Activated T-cell treated with anti-CD3 and anti-CD28 coated beads, Interleukin-2, amount 50 U/mL, for 4 hours (primary cell): ENCODE measurements around the gene DPP3. TPM values are rescaled to one million over a fixed set of nuclear protein-coding genes. Genes with fewer than 3 reads are reported as not detected.
"Not testable (repeated sequence)": the region's sequence is repeated elsewhere in the genome, so short reads cannot be mapped to it uniquely, and the experiment has no call there.

ENCODE experiments used
- ATAC-seq, 2 donors: fragments of 200-7000 bp; cut with Tn5 transposase; one replicate each; pipeline ENCODE4 v1.10.0; 2021
- DNase-seq: peaks from one replicate; pipeline ENCODE4 v3.0.0-alpha.2; 2020
- H3K27me3 Mint-ChIP-seq: one replicate; pipeline ENCODE4 v1.8.0; 2021; ENCODE audit warnings: low read depth, mixed read lengths
- H3K36me3 Mint-ChIP-seq: one replicate; pipeline ENCODE4 v1.8.0; 2022; ENCODE audit warnings: mixed read lengths; ENCODE audit not compliant: insufficient read depth
- H3K4me1 Mint-ChIP-seq: one replicate; pipeline ENCODE4 v1.8.0; 2021; ENCODE audit warnings: low read depth, mixed read lengths
- H3K4me3 Mint-ChIP-seq: one replicate; pipeline ENCODE4 v1.8.0; 2021; ENCODE audit warnings: mild to moderate bottlenecking, moderate library complexity, mixed read lengths
- H3K9me3 Mint-ChIP-seq: one replicate; pipeline ENCODE4 v1.8.0; 2021; ENCODE audit warnings: mixed read lengths
- total RNA-seq, 3 donors: library from RNA; stranded (reverse); gene quantifications; one replicate each; pipeline ENCODE4 v1.2.1, GENCODE V29; 2021

The DPP3 gene
- total RNA-seq, 3 donors from 2014 or later, result 123 to 142 (median 132) TPM

DNA sequence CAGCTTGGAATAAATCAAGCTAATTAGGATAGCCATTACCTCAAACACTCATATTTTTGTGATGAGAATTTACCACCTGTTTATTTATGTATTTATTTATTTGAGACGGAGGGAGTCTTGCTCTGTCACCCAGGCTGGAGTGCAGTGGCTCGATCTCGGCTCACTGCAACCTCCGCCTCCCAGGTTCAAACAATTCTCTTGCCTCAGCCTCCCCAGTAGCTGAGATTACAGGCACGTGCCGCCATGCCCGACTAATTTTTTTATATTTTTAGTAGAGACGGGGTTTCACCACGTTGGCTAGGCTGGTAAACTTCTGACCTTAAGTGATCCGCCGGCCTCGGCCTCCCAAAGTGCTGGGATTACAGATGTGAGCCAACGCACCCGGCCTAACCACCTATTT lies 64.7 kb downstream of the DPP3 start:
- not testable (repeated sequence) for DNase-seq, ATAC-seq, H3K27me3 Mint-ChIP-seq, H3K9me3 Mint-ChIP-seq
- H3K4me1 Mint-ChIP-seq, result peaks cover 38% of the 10 kb centered on the region
- peaks cover 14% of the 10 kb centered on the region for H3K36me3 Mint-ChIP-seq
- H3K4me3 Mint-ChIP-seq, result peak overlapping the region; percentile 89

DNA sequence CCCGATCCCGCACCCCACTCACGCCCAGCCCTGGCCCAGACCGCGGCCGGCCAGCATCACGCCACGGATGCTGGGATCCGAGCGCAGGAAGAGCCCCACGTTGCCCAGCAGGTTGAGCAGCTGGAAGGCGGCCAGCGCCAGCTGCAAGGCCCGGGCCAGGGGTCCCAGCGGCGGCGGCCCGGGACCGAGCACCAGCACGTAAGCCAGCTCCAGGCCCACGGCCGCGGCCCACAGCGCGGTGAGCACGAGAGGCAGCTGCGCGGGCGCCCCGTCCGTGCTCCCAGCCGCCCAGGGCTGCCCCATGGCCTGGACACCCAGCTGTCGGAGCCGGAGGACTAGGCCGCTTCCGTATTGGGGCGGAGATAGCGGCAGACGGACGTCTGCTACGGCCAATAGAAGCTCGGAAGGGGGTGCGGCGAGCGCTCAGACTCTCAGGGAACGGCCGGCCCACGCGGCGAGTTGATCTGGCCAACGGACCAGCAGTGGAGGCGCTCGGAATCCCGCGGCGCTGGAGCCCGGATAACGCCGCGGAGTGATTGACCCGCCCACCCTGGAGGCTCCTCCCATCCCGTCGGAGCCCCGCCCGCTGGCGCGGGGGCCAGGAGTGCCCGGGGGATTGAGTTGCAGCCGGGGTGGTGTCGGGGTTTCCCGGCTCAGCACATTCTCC lies 65.6 kb downstream of the DPP3 start, which contains the start of gene ZDHHC24:
ZDHHC24 (minus strand) TSS at position 348 of the 667 bp plus-strand sequence; CDS start at position 303, 45 bp downstream.
- no peaks in the 10 kb centered on the region for H3K27me3 Mint-ChIP-seq
- DNase-seq (peak; percentile 76), ATAC-seq (peak; percentile 87 to 89)
- H3K4me1 Mint-ChIP-seq, result peaks cover 38% of the 10 kb centered on the region
- H3K36me3 Mint-ChIP-seq, result peaks cover 14% of the 10 kb centered on the region
- peak within 1 kb of the TSS; percentile 89 for H3K4me3 Mint-ChIP-seq
- no peaks in the 10 kb centered on the region for H3K9me3 Mint-ChIP-seq

DNA sequence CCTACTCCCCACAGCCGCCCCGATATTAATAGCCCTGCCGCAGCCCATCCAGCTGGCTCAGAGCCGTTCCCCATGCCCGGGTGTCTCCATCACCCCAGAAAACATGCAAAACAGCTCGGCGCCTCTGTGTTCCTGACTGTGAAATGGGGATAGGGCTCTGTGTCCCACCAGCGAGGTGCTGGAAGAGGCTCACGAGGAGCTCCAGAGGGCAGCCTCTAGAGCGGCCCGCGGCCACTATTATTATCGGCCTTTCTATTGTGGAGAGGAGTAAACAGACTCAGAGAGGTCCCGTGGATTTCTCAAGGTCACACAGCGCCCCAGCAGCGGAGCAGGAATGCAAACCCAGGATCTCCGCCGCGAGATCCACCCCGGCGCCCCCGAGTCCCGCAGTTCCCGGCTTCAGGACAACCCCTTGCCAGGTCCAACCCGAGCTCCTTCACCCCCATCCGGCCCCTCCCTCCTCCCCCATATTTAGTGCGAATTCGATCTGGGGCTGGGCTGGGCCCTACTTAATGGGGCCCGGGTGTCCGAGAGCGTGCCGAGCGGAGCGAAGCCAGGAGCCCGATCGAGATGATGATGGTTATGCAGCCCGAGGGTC lies 66.2 kb downstream of the DPP3 start, which contains the start of gene ACTN3:
ACTN3 (plus strand) TSS at position 536 of the 598 bp plus-strand sequence; CDS start at position 571, 35 bp downstream.
- no peaks in the 10 kb centered on the region for H3K9me3 Mint-ChIP-seq

DNA sequence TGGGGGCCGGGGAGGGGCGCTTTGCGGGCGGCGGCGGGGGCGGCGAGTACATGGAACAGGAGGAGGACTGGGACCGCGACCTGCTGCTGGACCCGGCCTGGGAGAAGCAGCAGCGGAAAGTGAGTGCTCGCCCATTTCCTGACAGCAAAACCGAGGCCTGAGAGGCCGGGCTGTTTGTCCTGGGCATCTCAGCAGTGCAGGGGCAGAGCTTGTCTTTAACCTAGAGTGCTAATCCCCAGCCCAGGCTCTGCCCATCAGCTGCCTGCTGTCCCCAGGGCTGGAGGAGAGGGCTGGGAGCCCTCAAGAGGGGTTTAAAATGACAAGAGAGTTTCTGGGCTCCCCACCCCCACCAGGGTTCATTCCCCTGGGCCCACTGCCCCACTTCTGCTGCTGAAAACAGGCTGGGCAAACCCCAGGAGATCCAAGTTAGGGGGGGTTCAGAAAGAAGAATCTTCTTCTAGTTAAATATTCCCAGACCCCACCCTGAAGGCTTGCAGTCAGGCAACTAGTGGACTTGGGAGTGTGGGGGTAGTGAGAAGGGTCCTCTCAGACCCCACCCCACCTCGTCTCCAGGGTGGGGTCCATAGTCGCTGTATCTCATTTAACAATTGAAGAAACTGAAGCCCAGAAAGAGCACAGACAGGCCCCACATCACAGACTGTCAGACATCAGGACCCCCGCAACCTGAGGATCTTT lies 66.9 kb downstream of the DPP3 start:
- H3K36me3 Mint-ChIP-seq, result peaks cover 7% of the 10 kb centered on the region
- ATAC-seq (no peak), DNase-seq (no peak)
- peaks cover 32% of the 10 kb centered on the region for H3K4me1 Mint-ChIP-seq
- H3K4me3 Mint-ChIP-seq, result peak overlapping the region; percentile 89
- H3K27me3 Mint-ChIP-seq, result no peaks in the 10 kb centered on the region
- no peaks in the 10 kb centered on the region for H3K9me3 Mint-ChIP-seq

More for the DNA sequence above, 66.2 kb downstream of the DPP3 start, which contains the start of gene ACTN3:
- DNase-seq, result no peak
- peak; percentile 2 to 4 for ATAC-seq
- Mint-ChIP-seq H3K4me1 (peaks cover 37% of the 10 kb centered on the region), H3K4me3 (peak within 1 kb of the TSS; percentile 89), H3K27me3 (no peaks in the 10 kb centered on the region), H3K36me3 (peaks cover 11% of the 10 kb centered on the region)

DNA sequence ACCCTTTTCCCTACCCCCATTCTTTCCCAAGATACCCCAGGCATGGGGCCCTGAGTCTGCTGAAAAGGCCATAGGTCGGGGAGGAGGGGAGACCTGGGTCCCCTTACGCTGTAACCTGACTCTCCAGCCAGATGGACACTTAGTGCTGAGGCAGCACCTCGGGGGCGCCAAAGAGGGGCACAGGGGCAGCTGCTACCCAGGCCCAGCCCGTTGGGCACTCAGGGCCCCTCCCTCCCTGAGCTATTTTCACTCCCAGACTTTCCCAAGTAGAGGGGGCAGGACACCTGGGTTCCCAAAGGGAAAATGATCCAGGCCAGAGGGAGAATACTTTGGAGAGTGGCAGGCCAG lies 67.4 kb downstream of the DPP3 start:
- no peak overlapping the region for H3K4me3 Mint-ChIP-seq

DNA sequence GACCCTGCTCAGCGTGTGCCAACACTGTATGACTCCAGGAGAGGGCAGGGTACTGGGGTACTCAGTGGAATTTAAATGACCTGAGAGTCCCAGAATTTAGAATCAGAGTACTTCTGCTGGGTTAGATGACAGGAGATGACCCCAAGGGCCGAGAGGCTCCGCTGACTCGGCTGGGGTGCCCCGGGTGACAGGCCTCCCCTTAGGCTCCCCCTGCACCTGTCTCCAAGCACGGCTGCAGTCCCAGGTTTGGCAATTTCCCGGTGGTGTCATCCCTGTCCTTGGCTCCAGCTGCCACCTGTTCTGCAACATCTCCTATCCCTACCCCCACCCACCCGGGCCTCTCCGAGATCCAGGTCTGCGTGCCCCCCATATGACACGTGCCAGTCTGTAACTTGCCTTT lies 67.8 kb downstream of the DPP3 start:
- Mint-ChIP-seq H3K4me3 (no peak overlapping the region), H3K4me1 (peaks cover 24% of the 10 kb centered on the region), H3K9me3 (no peaks in the 10 kb centered on the region), H3K36me3 (peaks cover 3% of the 10 kb centered on the region), H3K27me3 (no peaks in the 10 kb centered on the region)
- no peak for DNase-seq
- no peak for ATAC-seq

More for the DNA sequence above, 67.4 kb downstream of the DPP3 start:
- H3K4me1 Mint-ChIP-seq, result peaks cover 28% of the 10 kb centered on the region
- no peak for ATAC-seq
- H3K27me3 Mint-ChIP-seq, result no peaks in the 10 kb centered on the region
- peaks cover 4% of the 10 kb centered on the region for H3K36me3 Mint-ChIP-seq
- no peaks in the 10 kb centered on the region for H3K9me3 Mint-ChIP-seq
- DNase-seq, result no peak

DNA sequence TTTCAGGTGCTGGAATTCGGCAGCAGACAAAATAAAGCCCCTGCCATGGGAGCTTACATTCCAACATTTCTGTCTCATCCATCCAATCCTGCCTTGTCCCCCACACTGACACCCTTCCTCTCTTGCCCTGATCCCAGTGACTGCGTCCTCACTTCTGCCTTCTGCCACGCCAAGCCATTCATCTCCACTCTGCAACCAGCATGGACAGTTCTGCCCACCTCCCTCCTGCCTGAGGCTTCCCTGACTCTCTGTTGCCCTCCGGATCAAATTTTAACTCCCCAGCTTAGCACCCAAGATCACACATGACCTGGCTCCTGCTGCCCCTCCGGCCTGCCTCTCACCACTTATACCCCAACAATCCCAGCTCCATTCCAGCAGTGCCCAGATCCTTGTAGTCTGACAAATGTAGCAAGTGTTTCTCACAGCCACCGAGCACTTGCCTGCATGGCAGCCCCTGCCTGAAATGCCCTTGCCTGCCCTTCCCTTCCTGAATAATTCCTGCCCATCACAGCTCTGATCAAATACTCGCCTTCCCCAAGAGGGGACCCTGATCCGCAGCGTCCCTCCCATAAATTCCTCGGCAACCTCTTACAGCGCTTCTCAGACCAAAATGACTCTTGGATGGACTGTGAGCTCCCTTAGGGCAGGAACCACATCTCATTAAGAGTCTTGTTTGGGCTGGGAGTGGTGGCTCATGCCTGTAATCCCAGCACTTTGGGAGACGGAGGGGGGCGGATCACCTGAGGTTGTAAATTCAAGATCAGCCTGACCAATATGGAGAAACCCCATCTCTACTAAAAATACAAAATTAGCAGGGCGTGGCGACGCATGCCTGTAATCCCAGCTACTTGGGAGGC lies 68.8 kb downstream of the DPP3 start:
- Mint-ChIP-seq H3K36me3 (no peaks in the 10 kb centered on the region), H3K27me3 (no peaks in the 10 kb centered on the region), H3K4me3 (no peak overlapping the region), H3K9me3 (no peaks in the 10 kb centered on the region), H3K4me1 (peaks cover 14% of the 10 kb centered on the region)
- no peak for DNase-seq
- ATAC-seq, result no peak

DNA sequence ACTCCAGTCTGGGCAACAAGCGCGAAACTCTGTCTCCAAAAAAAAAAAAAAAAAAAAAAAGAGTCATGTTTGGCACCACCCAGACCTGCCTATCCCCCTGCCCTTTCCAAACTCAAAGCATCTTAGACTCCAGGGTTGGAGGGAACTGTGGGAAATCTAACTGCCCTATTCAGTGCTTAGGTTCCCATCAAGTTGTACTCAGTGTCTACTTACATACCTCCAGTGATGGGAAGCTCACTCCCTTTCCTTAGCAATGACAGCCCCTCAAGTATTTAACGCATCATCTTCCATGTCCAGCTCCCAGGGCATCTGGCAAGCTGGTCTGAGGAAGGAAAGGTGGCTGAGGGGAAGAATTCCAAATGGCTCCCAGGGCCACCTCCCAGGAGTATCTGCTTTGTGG lies 69.5 kb downstream of the DPP3 start:
- DNase-seq, result no peak
- Mint-ChIP-seq H3K27me3 (no peaks in the 10 kb centered on the region), H3K4me3 (no peak overlapping the region), H3K4me1 (peaks cover 9% of the 10 kb centered on the region), H3K36me3 (no peaks in the 10 kb centered on the region), H3K9me3 (no peaks in the 10 kb centered on the region)
- no peak for ATAC-seq

DNA sequence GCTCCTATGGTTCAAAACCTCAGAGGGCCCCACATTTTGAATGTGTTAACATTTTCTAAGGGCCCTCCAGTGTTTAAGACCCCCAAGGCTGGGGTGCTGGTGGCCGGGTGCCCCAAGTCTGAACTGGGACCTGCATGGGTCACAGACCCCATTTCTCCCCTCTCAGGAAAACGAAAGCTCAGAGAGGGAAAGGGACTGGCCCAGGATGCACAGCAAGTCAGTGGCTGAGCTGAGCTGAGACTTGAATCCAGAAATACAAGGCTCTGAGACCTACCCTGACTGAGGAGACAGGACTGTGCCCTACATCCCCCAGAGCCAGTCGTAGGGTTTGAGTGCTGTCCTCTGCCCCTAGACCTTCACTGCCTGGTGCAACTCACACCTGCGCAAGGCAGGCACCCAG lies 70.7 kb downstream of the DPP3 start:
- H3K9me3 Mint-ChIP-seq, result no peaks in the 10 kb centered on the region
- ATAC-seq (no peak), DNase-seq (no peak)
- no peaks in the 10 kb centered on the region for H3K36me3 Mint-ChIP-seq
- peaks cover 5% of the 10 kb centered on the region for H3K4me1 Mint-ChIP-seq
- no peak overlapping the region for H3K4me3 Mint-ChIP-seq
- H3K27me3 Mint-ChIP-seq, result no peaks in the 10 kb centered on the region

DNA sequence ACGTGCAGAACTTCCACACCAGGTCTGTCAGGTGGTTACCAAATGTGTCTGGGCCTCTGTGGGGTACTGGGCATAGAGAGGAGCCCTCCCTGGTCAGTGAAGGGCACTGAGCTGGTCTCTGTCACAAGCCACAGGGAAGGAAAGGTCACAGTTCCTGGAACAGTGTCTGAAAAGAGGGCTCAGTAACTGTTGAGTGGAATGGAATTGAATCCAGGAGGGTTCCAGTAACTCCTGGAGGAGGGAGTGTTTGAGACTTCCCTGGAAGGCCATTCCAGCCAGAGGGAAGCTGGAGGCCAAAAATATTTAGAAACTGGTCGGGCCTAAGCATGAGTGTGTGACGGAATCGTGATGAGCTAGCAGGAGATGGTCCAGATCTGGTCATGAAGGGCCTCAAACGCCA lies 74.4 kb downstream of the DPP3 start:
- no peaks in the 10 kb centered on the region for H3K36me3 Mint-ChIP-seq
- no peaks in the 10 kb centered on the region for H3K9me3 Mint-ChIP-seq
- no peak overlapping the region for H3K4me3 Mint-ChIP-seq
- peaks cover 10% of the 10 kb centered on the region for H3K27me3 Mint-ChIP-seq
- ATAC-seq (no peak), DNase-seq (no peak)
- peaks cover 4% of the 10 kb centered on the region for H3K4me1 Mint-ChIP-seq

DNA sequence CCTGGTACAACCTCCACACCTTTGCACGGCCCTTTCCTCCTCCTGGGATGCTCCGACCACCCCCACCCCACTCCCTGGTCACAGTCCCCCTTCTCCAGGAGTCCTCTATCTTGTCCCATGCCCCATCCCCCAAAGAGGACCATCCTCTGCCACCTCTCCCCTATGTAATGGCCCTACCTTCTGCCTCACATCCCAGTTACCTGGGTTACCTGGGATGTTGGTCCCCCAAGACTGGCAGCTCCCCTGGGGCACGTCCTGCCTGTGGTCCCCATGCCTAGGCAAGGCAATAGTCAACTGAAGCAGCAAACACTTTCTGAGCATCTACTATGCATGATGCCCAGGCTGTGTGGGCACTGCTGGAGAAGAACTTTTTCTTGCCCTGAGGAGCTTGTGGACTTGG lies 75.2 kb downstream of the DPP3 start:
- no peaks in the 10 kb centered on the region for H3K36me3 Mint-ChIP-seq
- H3K9me3 Mint-ChIP-seq, result no peaks in the 10 kb centered on the region
- ATAC-seq (no peak), DNase-seq (no peak)
- H3K4me1 Mint-ChIP-seq, result peaks cover 4% of the 10 kb centered on the region
- peaks cover 10% of the 10 kb centered on the region for H3K27me3 Mint-ChIP-seq
- no peak overlapping the region for H3K4me3 Mint-ChIP-seq

DNA sequence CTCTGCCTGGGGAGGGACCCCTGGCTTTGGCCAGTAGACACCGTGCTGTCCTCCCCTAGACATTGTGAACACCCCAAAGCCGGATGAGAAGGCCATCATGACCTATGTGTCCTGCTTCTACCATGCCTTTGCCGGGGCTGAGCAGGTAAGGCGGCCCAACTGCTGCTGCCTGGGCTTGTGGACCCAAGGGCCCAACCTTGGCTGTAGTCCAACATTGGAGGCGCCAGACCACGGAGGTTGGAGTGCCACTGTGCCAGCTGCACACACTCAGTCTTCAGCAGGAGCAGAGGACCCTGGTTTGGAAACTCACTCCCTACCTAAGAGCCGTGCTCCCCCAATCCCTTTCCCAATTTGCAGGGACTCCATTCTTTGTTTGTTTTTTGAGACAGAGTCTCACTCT lies 75.9 kb downstream of the DPP3 start:
- DNase-seq (no peak), ATAC-seq (no peak)
- no peaks in the 10 kb centered on the region for H3K9me3 Mint-ChIP-seq
- no peaks in the 10 kb centered on the region for H3K36me3 Mint-ChIP-seq
- H3K27me3 Mint-ChIP-seq, result peaks cover 10% of the 10 kb centered on the region
- peaks cover 4% of the 10 kb centered on the region for H3K4me1 Mint-ChIP-seq
- H3K4me3 Mint-ChIP-seq, result no peak overlapping the region

DNA sequence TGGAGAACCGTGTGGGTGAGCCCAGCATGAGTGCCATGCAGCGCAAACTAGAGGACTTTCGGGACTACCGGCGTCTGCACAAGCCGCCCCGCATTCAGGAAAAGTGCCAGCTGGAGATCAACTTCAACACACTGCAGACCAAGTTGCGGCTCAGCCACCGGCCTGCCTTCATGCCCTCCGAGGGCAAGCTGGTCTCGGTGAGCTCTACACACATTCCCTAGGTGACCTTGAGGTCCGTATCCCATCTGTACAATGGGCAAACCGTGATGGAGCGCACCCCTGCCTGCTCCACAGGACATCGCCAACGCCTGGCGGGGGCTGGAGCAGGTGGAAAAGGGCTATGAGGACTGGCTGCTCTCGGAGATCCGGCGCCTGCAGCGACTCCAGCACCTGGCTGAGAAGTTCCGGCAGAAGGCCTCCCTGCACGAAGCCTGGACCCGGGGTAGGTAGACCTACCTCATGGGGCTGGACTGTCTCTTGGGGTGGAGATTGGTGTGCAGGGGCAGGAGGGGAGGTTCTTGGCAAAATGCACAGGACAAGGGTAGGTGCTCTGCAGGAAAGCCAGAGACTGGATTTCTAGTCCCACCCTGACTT lies 77.6 kb downstream of the DPP3 start:
- H3K27me3 Mint-ChIP-seq, result peaks cover 10% of the 10 kb centered on the region
- H3K9me3 Mint-ChIP-seq, result no peaks in the 10 kb centered on the region
- DNase-seq (no peak), ATAC-seq (no peak)
- H3K4me3 Mint-ChIP-seq, result no peak overlapping the region
- H3K4me1 Mint-ChIP-seq, result peaks cover 4% of the 10 kb centered on the region
- H3K36me3 Mint-ChIP-seq, result no peaks in the 10 kb centered on the region
